H9 (cell line): ENCODE measurements around the gene DMXL2. TPM values are rescaled to one million over a fixed set of nuclear protein-coding genes. Genes with fewer than 3 reads are reported as not detected.

Experiments used
- DNase-seq: peaks from one replicate; pipeline ENCODE4 v3.0.0-alpha.2; 2017
- H2AFZ ChIP-seq: one replicate; pipeline ENCODE4 v1.6.1; 2013; ENCODE audit warnings: mild to moderate bottlenecking, low read length, control low read depth, moderate library complexity
- H2AK5ac ChIP-seq: 2 replicates; pipeline ENCODE4 v1.6.1; 2013; ENCODE audit warnings: low read length, control low read depth, mixed read lengths; ENCODE audit not compliant: insufficient read length
- H2BK120ac ChIP-seq: one replicate; pipeline ENCODE4 v1.6.1; 2013; ENCODE audit warnings: low read depth, mild to moderate bottlenecking, low read length, control low read depth, inconsistent platforms; ENCODE audit not compliant: poor library complexity, severe bottlenecking
- H2BK12ac ChIP-seq: 2 replicates; pipeline ENCODE4 v1.6.1; 2013; ENCODE audit warnings: low read length, control low read depth, mixed read lengths, low read depth; ENCODE audit not compliant: insufficient read length
- H2BK15ac ChIP-seq: 2 replicates; pipeline ENCODE4 v1.6.1; 2013; ENCODE audit warnings: low read depth, low read length, control low read depth
- H2BK20ac ChIP-seq: one replicate; pipeline ENCODE4 v1.6.1; 2013; ENCODE audit warnings: low read depth, mild to moderate bottlenecking, low read length, control low read depth, inconsistent platforms; ENCODE audit not compliant: poor library complexity, severe bottlenecking
- H2BK5ac ChIP-seq: 2 replicates; pipeline ENCODE4 v1.6.1; 2013; ENCODE audit warnings: low read length, control low read depth, mixed read lengths; ENCODE audit not compliant: insufficient read length
- H3K14ac ChIP-seq: 2 replicates; pipeline ENCODE4 v1.6.1; 2013; ENCODE audit warnings: low read length, control low read depth; ENCODE audit not compliant: insufficient read depth
- H3K18ac ChIP-seq: 2 replicates; pipeline ENCODE4 v1.6.1; 2013; ENCODE audit warnings: low read depth, mild to moderate bottlenecking, mixed read lengths, low read length, control low read depth; ENCODE audit not compliant: insufficient read length
- H3K23ac ChIP-seq: 2 replicates; pipeline ENCODE4 v1.6.1; 2013; ENCODE audit warnings: low read length, control low read depth, mixed read lengths, low read depth; ENCODE audit not compliant: insufficient read length
- H3K23me2 ChIP-seq: 2 replicates; pipeline ENCODE4 v1.6.1; 2013; ENCODE audit warnings: low read depth, mild to moderate bottlenecking, mixed read lengths, low read length, control low read depth; ENCODE audit not compliant: insufficient read length, poor library complexity, severe bottlenecking
- H3K27ac ChIP-seq: 2 replicates; pipeline ENCODE4 v1.5.1; 2013; ENCODE audit warnings: low read length, control low read depth, mixed read lengths, low read depth; ENCODE audit not compliant: insufficient read length
- H3K27me3 ChIP-seq: 2 replicates; pipeline ENCODE4 v1.6.1; 2013; ENCODE audit warnings: low read length, control low read depth, inconsistent platforms; ENCODE audit not compliant: insufficient read depth
- H3K4ac ChIP-seq: 2 replicates; pipeline ENCODE4 v1.6.1; 2013; ENCODE audit warnings: low read depth, mild to moderate bottlenecking, control low read depth, inconsistent platforms, low read length, moderate library complexity
- H3K4me1 ChIP-seq: 2 replicates; pipeline ENCODE4 v1.6.1; 2013; ENCODE audit warnings: low read length, control low read depth, inconsistent platforms; ENCODE audit not compliant: insufficient read depth
- H3K4me2 ChIP-seq: 2 replicates; pipeline ENCODE4 v1.6.1; 2013; ENCODE audit warnings: low read length, control low read depth, mixed read lengths; ENCODE audit not compliant: insufficient read length, insufficient read depth
- H3K56ac ChIP-seq: 2 replicates; pipeline ENCODE4 v1.6.1; 2013; ENCODE audit warnings: low read depth, mild to moderate bottlenecking, mixed read lengths, low read length, control low read depth; ENCODE audit not compliant: insufficient read length
- H3K79me1 ChIP-seq: 2 replicates; pipeline ENCODE4 v1.6.1; 2013; ENCODE audit warnings: low read depth, mild to moderate bottlenecking, moderate library complexity, low read length, control low read depth, inconsistent platforms; ENCODE audit not compliant: insufficient read depth, poor library complexity, severe bottlenecking
- H3K79me2 ChIP-seq: 2 replicates; pipeline ENCODE4 v1.6.1; 2013; ENCODE audit warnings: low read length, control low read depth, inconsistent platforms; ENCODE audit not compliant: insufficient read depth
- H3K9ac ChIP-seq: 2 replicates; pipeline ENCODE4 v1.6.1; 2013; ENCODE audit warnings: low read length, control low read depth, mixed read lengths; ENCODE audit not compliant: insufficient read length; ENCODE audit errors: extremely low read depth
- H3K9me3 ChIP-seq: one replicate; pipeline ENCODE4 v1.6.1; 2013; ENCODE audit warnings: low read depth, low read length, inconsistent platforms; ENCODE audit not compliant: control insufficient read depth
- H3T11ph ChIP-seq: one replicate; pipeline ENCODE4 v1.6.1; 2013; ENCODE audit warnings: mild to moderate bottlenecking, low read length, control low read depth, inconsistent platforms
- H4K20me1 ChIP-seq: one replicate; pipeline ENCODE4 v1.6.1; 2013; ENCODE audit not compliant: control insufficient read depth, insufficient read length, insufficient read depth
- H4K5ac ChIP-seq: 2 replicates; pipeline ENCODE4 v1.6.1; 2013; ENCODE audit warnings: low read depth, mild to moderate bottlenecking, mixed read lengths, low read length, control low read depth; ENCODE audit not compliant: insufficient read length
- H4K8ac ChIP-seq: replicated peaks from 2 replicates; pipeline ENCODE4 v1.6.1; 2013; ENCODE audit warnings: low read length, control low read depth, mixed read lengths, low read depth; ENCODE audit not compliant: insufficient read length
- H4K91ac ChIP-seq: 2 replicates; pipeline ENCODE4 v1.6.1; 2013; ENCODE audit warnings: low read depth, mild to moderate bottlenecking, moderate library complexity, mixed read lengths, low read length, control low read depth; ENCODE audit not compliant: insufficient read length
- H3K27ac Mint-ChIP-seq, 3 experiments: 2 replicates in 2 of 3; 3 replicates in 1 of 3; pipeline ENCODE4 v1.8.0; 2020 to 2021; ENCODE audit warnings: mixed read lengths in 3 of 3, mild to moderate bottlenecking in 1 of 3, moderate library complexity in 1 of 3
- H3K27me3 Mint-ChIP-seq: 2 replicates; pipeline ENCODE4 v1.8.0; 2021; ENCODE audit warnings: low read depth, mild to moderate bottlenecking, moderate library complexity, mixed read lengths
- H3K36me3 Mint-ChIP-seq, 3 experiments: 2 replicates in 2 of 3; 3 replicates in 1 of 3; pipeline ENCODE4 v1.8.0; 2020 to 2021; ENCODE audit warnings: low read depth in 3 of 3, mixed read lengths in 3 of 3; ENCODE audit not compliant: insufficient read depth in 1 of 3
- H3K4me1 Mint-ChIP-seq, 2 experiments: 2 replicates each; pipeline ENCODE4 v1.8.0; 2020; ENCODE audit warnings: mixed read lengths in 2 of 2
- H3K4me3 Mint-ChIP-seq, 2 experiments: 2 replicates in 1 of 2; 3 replicates in 1 of 2; pipeline ENCODE4 v1.8.0; 2020 to 2021; ENCODE audit warnings: mild to moderate bottlenecking in 2 of 2, mixed read lengths in 2 of 2, moderate library complexity in 1 of 2
- H3K9me3 Mint-ChIP-seq, 2 experiments: 2 replicates in 1 of 2; 3 replicates in 1 of 2; pipeline ENCODE4 v1.8.0; 2020; ENCODE audit warnings: mild to moderate bottlenecking in 2 of 2, mixed read lengths in 2 of 2, moderate library complexity in 1 of 2
- WGBS: extraction: QIAGEN DNeasy Blood & Tissue Kit; methylation state at CpG from one replicate; pipeline ENCODE4 v1.1.7; 2013; ENCODE audit warnings: missing lambda C conversion rate, low lambda C conversion rate, mixed read lengths; ENCODE audit not compliant: insufficient read length; ENCODE audit errors: extremely low coverage; 5-methylcytosine and 5-hydroxymethylcytosine counted together
- total RNA-seq: library from RNA; stranded (reverse); gene quantifications from 2 replicates; pipeline ENCODE4 v1.2.1, GENCODE V29; 2021
- TF ChIP-seq, protein P1 (sequence below): fragments of 200-600 bp; sonication (generic); conservative IDR thresholded peaks from 3 replicates; pipeline ENCODE4 v1.8.0; 2021; ENCODE audit warnings: antibody characterized with exemption, mild to moderate bottlenecking

DMXL2 gene
- total RNA-seq, 1 experiment from 2014 or later: 13.9 TPM

- Mint-ChIP-seq H3K27ac (no peak overlapping the region), H3K27me3 (peaks cover 33% of the 10 kb centered on the region), H3K4me3 (no peak overlapping the region), H3K9me3 (no peaks in the 10 kb centered on the region), H3K36me3 (no peaks in the 10 kb centered on the region), H3K4me1 (peaks cover 16 to 24% of the 10 kb centered on the region in 2 experiments)
- Histone ChIP-seq H4K8ac (no peak overlapping the region), H2BK12ac (no peak overlapping the region), H4K91ac (no peak overlapping the region), H2BK5ac (no peak overlapping the region), H3K23ac (no peak overlapping the region), H3K4me2 (no peak overlapping the region), H2AK5ac (no peak overlapping the region), H3K9ac (no peak overlapping the region), H2BK20ac (no peak overlapping the region), H3T11ph (no peak overlapping the region), H3K79me2 (no peaks in the 10 kb centered on the region), H4K20me1 (no peaks in the 10 kb centered on the region), H3K14ac (no peak overlapping the region), H2AFZ (no peak overlapping the region), H3K79me1 (no peaks in the 10 kb centered on the region), H2BK120ac (no peak overlapping the region), H3K4me1 (no peaks in the 10 kb centered on the region; the same call in 1 of the 2 replicates), H3K27ac (no peak overlapping the region), H3K9me3 (no peaks in the 10 kb centered on the region), H3K23me2 (peaks cover 10% of the 10 kb centered on the region), H3K27me3 (peaks cover 2% of the 10 kb centered on the region; the same call in 1 of the 2 replicates), H3K56ac (no peak overlapping the region), H4K5ac (no peak overlapping the region), H3K18ac (no peak overlapping the region), H3K4ac (no peak overlapping the region), H2BK15ac (no peak overlapping the region)
- TF ChIP-seq, protein P1, sequence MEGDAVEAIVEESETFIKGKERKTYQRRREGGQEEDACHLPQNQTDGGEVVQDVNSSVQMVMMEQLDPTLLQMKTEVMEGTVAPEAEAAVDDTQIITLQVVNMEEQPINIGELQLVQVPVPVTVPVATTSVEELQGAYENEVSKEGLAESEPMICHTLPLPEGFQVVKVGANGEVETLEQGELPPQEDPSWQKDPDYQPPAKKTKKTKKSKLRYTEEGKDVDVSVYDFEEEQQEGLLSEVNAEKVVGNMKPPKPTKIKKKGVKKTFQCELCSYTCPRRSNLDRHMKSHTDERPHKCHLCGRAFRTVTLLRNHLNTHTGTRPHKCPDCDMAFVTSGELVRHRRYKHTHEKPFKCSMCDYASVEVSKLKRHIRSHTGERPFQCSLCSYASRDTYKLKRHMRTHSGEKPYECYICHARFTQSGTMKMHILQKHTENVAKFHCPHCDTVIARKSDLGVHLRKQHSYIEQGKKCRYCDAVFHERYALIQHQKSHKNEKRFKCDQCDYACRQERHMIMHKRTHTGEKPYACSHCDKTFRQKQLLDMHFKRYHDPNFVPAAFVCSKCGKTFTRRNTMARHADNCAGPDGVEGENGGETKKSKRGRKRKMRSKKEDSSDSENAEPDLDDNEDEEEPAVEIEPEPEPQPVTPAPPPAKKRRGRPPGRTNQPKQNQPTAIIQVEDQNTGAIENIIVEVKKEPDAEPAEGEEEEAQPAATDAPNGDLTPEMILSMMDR: no peak
- no CpG with 5 or more reads among the region's 1 CpG for WGBS
- DNase-seq: no peak
Observed at GRCh38 chr15:51625236-51625635, 2.7 kb upstream of the DMXL2 start.
